GM18507 (cell line): Measurements from ENCODE around the gene CLRN1.

ENCODE experiments used
- DNase-seq: peaks from one replicate; pipeline ENCODE4 v3.0.0; 2011; ENCODE audit warnings: low read depth; ENCODE audit not compliant: insufficient read length; ENCODE audit errors: extremely low spot score
- FAIRE-seq: peaks from 2 replicates; lab custom pipeline; 2011; peaks lifted over from hg19 to GRCh38; lab: Jason Lieb, UNC

The CLRN1 gene

DNA sequence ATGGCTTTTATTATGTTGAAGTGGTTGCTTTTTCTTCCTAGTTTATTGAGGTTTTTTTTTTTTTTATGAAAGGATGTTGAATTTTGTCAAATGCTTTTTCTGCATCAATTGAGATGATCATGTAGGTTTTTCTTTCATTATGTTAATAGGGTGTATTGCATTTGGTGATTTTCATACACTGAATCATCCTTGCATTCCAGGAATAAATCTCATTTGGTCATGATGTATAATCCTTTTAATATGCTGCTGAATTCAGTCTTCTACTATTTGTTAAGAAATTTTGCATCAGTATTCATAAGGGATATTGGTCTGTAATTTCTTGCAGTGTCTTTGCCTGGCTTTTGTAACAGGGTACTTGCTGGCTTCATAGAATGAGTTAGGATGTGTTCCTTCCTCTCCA, 11.5 kb upstream of the CLRN1 start:
- no peak for FAIRE-seq
- no peak for DNase-seq

DNA sequence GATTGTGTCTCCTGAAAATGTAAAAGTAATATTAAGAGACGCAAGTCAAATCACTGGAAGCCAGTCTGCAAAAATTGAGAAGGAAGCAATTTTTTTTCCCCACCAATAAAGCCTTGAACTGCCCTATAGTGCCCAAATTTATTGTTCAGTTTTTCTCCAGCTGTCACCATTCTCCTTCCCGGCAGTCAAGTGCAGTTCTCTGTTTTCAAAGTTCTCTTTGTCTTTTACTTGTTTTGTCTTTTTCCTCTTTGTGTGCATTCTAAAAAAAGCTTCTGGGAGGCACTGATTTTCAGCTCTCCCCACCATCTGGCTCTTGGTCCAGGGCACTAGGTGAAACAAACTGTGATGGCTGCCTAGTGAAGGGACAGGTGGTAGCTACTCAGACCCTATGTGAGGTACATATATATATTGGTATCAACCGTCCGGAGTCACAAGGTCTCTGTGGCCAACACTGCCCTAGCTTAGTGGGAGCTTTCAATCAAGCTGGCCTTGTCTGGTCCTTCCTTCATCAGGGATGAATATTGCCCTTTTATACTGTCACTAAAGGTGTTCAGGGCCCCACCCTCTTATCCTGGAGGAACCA, 6.1 kb upstream of the CLRN1 start:
- DNase-seq (no peak), FAIRE-seq (no peak)

DNA sequence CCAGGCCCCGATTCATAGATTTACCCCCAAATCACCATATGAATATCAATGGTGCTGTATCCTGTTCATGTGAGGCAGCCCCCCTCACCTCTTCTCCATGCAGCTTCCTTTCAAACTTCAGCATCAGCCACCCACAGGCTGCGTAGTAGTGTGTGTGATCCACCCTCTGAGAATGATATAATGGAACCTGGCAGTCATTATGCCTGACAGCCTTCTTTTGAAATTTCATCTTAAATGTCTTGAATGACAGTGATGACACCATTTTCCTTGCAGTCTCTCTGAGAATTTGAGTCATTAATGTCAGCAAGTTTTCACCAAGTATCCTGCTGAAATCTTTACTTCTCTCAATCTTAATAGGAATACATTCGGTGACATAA, 3.5 kb upstream of the CLRN1 start:
- no peak for FAIRE-seq

DNA sequence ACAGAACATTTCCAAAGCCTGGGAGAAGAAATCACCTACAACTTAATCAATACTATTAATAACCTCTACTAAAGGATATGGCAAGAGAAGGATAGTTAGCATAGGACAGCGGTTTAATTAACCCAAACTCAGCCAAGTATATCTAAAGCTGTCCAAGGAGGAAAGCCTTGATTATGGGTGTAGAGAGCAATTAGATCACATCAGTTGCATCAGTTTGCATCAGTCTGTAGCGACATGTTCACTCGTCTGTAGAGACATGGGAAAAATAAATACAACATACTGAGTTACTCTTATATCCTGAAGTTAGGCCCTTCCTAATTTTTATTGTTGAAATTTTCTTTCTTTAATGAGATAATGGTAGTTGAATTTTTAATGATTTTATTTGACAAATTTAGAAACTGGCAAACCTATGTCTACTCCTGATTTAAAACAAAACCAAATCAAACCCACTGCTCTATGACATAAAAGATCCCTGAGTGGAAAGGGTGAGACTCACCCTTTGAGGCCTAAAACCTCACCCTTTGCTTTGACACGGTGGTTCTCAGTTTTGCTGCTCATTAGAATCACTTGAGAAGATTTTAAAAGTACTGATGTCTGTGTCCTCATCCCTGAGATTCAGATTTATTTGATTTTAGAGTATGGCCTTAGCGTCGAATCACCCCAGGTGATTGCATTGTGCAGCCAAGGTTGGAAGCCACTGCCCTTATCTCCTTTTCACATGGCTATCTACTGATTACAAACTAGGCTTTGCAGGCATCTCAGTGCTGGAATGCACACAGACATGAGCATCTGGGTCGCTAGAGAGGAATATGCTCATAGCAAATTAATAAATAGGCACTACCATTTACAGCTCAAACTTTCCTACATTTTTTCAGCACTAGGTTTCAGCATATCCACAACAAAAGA, 2.8 kb upstream of the CLRN1 start:
- DNase-seq (no peak), FAIRE-seq (no peak)

More for the DNA sequence above, 3.5 kb upstream of the CLRN1 start:
- no peak for DNase-seq

DNA sequence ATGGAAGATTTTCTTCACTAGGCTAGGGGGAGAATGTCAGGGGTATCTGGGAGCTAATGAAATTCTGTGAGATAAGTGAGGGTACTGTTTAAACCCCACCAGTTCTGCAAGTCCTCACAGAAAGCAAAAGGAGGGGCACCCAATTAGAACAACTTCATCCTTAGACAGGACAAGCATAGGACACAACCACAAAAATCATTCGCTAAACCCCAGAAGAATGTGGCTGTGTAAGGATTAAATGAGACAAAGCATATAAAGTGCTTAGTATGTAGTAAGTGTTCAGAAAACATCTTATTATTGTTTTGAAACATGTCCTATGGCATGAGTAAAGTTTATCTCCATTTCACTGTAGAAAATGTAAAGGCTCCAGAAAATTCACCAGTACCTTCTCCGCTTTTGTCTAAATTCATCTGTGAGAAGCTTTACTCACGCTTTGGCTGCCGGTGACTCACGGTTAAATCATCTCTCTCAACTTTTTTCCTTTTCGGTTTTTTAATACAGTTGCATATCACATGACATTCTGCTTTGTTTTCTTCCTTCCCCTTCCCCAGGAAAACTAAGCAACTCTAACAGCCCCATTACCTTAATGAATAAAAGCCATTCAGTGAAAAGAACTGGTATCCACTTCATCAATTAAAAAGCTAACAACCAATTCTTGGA, 1.7 kb downstream of the CLRN1 start:
- DNase-seq (no peak), FAIRE-seq (no peak)

DNA sequence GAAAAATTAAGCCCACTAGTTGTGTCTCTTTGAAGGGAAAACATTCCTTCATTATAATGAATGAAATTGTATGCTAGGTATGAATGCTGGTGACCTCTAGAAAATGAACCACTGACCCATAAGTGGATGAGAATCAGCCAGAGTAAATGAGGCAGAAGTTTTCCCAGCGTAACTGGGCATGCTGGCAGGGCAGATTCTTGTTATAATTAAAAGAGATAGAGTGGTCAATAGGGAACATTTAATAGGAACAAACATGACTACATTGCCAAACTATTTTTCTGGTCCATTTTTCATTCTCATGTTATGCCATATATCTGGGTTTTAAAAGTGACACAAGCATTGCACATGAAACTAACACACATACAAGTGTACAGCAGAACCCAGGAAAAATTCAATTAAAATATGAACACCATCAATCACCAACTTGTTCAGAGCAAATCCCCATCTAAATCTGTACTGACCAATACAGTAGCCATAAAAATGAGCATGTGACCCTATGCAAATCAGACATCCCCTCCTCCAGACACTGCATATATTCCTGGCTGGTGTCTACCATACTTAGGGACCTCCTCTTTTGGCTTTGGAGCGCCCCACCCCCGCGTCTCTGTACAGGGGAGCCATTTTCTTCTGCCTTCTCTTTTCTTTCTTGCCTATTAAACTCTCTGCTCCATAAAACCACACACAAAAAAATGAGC, 4.0 kb downstream of the CLRN1 start:
- no peak for FAIRE-seq

DNA sequence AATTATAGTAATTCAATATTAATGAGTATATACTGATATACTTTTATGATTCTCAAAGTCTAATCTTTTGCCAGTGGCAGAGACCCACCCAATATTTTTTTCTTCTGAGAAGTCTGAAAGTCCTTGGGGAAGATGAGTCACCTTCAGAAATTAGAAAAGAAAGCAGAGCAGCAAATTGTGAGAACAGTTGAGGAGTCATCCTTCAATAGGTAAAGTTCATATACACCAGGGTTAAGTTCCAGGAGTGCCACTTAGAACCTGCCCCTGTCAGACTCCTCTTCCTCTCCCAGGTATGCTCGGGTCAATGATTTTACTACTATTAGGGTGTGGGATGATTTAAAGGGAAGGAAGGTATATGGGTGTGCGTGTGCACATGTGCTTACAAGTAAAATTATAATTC, 7.1 kb downstream of the CLRN1 start:
- no peak for FAIRE-seq
- DNase-seq = no peak

More for the DNA sequence above, 4.0 kb downstream of the CLRN1 start:
- no peak for DNase-seq

DNA sequence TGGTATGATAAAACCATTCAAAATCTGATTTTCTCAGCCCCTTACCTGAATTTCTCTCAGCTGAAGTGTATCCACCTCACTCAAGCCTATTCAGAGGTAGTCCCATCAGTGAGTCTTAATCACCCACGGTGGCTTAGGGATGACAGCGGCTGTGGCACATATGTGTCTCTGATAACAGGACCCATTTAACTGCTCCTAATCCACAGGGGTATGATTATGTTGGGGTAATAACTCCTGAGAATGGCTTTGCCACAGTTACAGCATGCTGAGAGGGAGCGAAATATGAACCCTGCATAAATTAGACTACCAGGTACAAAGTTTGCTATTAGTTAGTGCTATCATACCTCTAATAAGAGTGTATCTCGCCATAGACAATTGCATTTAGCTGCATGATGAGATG, 10.6 kb downstream of the CLRN1 start:
- no peak for FAIRE-seq
- DNase-seq = no peak

DNA sequence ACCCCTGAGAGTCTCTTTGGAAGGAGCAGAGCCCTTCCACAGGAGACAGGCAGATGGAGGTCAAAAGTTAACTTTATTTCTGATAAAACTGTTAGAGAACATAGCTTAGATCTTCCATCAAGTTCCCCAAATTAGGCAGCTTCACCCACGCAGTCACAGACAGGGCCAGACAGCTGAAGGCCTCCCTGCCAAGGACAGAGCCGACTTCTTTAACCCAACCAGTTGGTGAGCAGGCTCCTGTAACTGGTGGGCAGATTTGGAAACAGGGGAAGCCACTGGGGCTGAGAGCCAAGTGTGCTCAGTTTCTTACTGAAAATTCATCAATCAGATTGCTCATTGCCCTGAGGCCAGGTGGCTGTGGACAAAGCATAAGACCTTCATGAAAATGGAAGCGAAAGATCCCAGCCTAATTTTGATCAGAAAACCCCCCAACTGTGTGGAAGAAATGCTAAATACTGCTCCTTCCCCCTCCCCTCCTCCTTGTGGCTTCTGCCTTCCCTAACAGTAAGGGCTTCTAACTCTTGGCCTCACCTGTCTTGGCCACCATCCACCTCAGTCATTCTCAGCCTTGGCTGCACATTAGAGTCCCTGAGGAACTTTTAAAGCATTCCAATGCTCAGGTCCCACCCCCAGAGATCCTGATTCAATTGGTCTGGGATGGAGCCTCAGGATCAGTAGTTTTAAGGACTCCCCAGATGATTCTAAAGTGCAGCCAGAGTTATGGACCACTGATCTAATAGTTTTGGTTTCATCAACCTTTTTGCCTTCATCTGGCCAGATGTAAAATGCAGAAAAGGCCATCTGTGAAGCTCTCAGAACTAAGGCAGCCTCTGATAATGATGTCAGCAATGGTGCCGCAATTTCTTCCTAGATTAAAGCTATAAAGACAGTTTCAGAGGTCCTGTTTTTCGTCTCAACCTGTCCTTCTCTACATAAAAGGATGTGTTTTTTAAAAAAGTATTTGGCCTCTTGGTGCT, 11.5 kb downstream of the CLRN1 start:
- no peak for FAIRE-seq

DNA sequence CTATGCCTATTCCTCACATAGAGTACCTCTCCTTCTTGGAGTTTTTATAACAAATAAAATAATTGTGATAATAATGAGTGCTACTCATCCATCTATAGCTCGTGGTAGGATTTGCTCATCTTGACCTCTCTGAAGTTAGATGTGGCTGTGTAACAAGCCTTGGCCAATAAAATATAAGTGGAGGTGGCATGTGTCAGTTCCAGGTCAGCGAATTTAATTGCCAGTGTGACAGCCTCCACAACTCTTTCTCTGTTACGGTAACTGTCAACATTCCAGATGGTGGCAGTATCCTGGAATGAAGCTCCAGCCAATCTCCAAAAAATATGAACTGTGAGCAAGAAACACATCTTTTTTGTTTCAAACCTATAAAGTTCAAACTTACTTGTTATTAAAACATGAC, 13.8 kb downstream of the CLRN1 start:
- no peak for FAIRE-seq
- no peak for DNase-seq

More for the DNA sequence above, 11.5 kb downstream of the CLRN1 start:
- DNase-seq = no peak

DNA sequence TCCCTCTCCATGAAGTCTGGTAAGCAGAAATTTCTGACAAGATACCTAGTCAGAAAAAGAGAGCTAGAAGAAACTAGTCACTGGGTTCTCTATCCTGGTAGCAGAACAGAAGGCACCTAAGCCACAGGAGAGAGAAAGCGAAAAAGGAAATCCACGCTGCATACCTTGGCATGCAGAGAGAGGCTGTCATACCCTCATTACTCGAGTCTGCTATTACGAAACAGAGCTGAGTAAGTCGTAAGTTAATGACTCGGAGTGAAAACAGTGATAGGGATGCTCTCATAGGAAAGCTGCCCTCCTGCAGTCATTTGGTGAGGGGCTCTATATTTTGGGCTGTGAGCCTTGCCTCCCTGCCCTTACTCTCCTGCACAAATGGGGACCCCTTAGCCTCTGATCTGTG, 16.2 kb downstream of the CLRN1 start:
- DNase-seq = no peak
- FAIRE-seq = no peak

DNA sequence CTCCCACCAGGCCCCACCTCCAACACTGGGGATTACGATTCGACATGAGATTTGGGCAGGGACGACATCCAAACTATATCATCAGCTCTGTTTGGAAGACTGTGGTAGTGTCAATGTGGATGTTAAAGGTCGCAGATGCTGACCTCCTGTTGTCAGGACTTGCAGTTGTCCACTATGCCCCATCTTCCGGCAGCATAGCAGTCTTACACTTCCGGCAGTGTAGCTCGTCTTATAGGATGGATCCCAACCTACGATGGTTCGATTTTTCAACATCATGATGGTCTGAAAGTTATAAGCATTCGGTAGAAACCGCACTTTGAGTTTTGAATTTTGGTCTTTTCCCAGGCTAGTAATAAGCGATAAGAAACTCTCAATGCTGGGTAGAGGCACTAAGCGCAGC, 20.6 kb downstream of the CLRN1 start:
- no peak for DNase-seq

DNA sequence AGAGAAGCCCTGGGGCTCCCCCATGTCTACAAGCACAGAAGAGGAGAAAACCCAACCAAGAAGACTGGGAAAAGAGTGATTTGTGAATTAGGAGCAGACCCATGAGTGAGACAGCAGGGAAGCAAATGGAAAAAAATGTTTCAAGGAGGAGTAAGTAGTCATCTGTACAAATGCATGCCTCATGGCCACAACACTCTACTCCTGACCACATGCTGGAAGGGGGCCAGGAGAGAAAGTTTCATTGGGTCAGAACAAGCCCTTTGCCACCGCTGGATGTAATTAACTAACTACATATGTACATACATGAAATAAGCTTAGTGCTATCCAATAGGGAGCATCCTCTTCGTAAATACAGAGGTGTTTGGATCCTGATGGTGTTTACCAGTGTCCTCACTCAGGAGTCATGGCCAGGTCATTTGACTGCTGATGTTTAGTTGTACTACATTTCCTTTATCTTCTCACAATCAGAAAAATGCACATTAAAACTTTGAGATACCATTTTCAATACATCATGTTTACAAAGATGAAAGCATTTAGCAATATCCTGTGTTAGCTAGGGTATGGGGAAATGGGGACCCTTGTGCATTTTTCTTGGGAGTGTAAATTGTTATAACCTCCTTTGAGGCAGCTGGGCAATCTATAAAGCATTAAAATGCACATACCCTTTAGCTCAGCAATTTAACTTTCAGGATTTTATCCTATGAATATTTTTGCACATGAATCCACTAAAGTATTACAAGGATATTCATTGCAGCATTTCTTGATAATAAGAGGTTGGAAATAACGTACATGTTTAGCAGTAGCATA, 27.1 kb downstream of the CLRN1 start:
- DNase-seq = no peak
- FAIRE-seq = no peak

More for the DNA sequence above, 20.6 kb downstream of the CLRN1 start:
- no peak for FAIRE-seq

DNA sequence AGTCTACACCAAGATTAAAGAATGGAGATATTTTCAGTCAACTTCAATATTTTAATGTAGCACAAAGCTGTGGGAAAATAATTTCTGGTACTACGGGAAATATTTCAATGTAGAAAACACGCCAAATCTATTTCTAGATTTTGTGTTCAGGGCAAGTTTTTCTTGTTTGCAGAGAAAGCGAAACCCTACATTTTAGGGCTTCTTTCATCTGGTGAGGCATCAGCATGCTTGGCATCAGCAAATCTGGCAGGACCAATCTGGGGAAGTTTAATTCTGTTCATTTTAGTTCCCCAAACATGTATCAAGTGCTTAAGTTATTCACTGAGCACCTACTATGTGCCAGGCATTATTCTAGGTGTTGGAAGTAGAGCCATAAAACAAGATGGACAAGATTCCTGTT, 30.3 kb downstream of the CLRN1 start:
- no peak for DNase-seq

DNA sequence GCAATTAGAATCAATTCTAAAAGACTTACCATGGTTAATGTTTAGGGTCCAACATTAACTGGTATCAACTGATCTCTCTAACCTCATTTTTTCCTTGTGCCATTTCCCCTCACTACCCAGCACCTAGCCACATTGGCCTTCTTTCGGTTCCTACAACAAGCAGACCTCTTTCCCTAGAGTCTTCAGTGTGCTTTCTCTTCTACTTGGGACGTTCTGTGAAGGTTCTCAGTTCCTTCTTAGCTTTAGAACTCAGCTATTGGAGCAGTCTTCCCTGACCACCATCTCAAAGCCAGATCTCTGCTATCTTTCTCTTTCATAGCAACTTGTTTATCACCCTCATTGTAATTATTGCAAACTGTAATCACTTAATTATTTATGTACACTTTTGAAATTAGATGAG, 35.8 kb downstream of the CLRN1 start:
- FAIRE-seq (peak; percentile 15), DNase-seq (no peak)

More for the DNA sequence above, 30.3 kb downstream of the CLRN1 start:
- FAIRE-seq = no peak

DNA sequence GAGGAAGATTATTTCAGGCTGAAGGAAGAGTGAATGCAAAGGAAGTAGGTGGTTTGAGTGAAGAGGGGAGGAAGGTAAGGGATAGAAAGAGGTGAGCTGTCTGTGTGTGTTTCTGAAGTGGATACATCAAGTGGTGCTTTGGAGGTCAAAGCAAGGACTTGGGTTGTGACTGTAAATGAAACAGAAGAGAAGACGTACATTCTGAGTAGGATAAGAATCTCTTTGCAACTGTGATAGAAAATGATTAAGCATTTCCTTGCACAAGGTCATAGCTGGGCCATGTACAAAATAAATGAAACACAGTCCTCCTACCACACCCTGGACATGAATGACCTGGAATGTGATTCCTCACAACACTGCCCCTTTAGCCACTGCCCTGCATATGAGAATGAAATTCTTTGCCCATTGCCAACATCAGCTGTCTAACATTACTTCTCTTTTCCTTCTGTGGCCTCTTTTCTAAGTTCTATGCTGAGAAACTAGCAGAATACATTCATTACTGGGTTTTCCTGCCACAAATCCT, 39.0 kb downstream of the CLRN1 start:
- DNase-seq (no peak), FAIRE-seq (no peak)

DNA sequence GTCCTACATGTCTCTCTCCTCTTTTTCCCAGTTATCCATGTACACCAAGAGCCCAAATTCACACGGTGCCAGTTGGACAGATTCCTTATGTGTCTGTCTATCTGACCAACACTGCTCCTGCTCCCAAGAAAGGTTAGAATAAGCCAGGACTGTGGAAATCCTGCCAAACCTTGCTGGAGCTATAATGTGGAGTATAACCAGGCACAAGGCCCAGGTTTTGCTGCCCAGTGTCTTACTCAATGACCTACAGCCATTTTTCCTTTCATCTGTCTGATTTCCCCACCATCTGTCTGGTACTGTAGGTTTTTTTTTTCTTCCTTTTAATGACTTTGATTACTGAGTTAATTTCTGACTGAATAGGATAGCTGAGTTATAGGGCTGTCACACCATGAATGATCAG, 40.8 kb downstream of the CLRN1 start:
- no peak for FAIRE-seq

DNA sequence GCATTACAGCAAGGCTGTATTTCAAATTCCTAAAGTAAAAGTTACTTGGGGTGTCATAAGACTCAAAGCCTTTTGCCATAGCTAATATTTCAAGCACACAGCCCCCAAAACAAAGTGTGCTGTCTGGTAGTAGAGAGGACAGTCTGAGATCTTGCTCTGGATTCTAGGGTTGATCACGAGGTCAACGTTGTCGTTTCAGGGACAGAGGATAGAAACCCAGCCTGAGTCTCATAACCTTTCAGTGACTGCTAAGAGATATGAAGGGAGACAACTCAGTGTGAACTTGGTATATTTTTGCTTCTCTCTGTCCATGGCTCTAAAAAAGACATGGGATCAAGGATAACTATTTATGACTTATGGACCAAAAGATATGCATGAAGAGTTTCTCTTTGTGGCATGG, 41.7 kb downstream of the CLRN1 start:
- FAIRE-seq (no peak), DNase-seq (no peak)

More for the DNA sequence above, 40.8 kb downstream of the CLRN1 start:
- no peak for DNase-seq
